T-helper 17 cell (primary cell): ENCODE data around the gene CD99L2. TPM values are rescaled to one million over a fixed set of nuclear protein-coding genes. Genes with fewer than 3 reads are reported as not detected.
"Not testable (repeated sequence)": the region's sequence is repeated elsewhere in the genome, so short reads cannot be mapped to it uniquely, and the experiment has no call there.

Experiments used
- ATAC-seq: fragments of 150-1000 bp; cut with Tn5 transposase; 2 replicates; pipeline ENCODE4 v1.10.0; 2021; ENCODE audit warnings: mild to moderate bottlenecking, moderate library complexity
- DNase-seq, 3 donors: peaks; one replicate each; pipeline versions ENCODE4 v3.0.0 to v3.0.0-alpha.2; 2020 to 2021
- H3K9me3 ChIP-seq: one replicate; pipeline ENCODE4 v1.7.0; 2013; ENCODE audit warnings: low read length, mild to moderate bottlenecking; ENCODE audit not compliant: control insufficient read depth, poor library complexity, severe bottlenecking
- H3K27ac Mint-ChIP-seq: one replicate; pipeline ENCODE4 v1.8.0; 2022; ENCODE audit warnings: mild to moderate bottlenecking, moderate library complexity, mixed read lengths
- H3K27me3 Mint-ChIP-seq: one replicate; pipeline ENCODE4 v1.8.0; 2022; ENCODE audit warnings: mixed read lengths
- H3K36me3 Mint-ChIP-seq: one replicate; pipeline ENCODE4 v1.8.0; 2022; ENCODE audit warnings: low read depth, mixed read lengths
- H3K4me1 Mint-ChIP-seq: one replicate; pipeline ENCODE4 v1.8.0; 2022; ENCODE audit warnings: mild to moderate bottlenecking, mixed read lengths
- H3K4me3 Mint-ChIP-seq: one replicate; pipeline ENCODE4 v1.8.0; 2022; ENCODE audit warnings: mild to moderate bottlenecking, moderate library complexity, mixed read lengths
- total RNA-seq, 4 donors: library from RNA in 2 of 4; stranded (reverse) in 2 of 4; gene quantifications; one replicate each; pipeline ENCODE4 v1.2.3 and lab custom pipeline; 2022 to 2026

The CD99L2 gene
- total RNA-seq, 2 donors from 2014 or later = 9.4 to 10.4 TPM

DNA sequence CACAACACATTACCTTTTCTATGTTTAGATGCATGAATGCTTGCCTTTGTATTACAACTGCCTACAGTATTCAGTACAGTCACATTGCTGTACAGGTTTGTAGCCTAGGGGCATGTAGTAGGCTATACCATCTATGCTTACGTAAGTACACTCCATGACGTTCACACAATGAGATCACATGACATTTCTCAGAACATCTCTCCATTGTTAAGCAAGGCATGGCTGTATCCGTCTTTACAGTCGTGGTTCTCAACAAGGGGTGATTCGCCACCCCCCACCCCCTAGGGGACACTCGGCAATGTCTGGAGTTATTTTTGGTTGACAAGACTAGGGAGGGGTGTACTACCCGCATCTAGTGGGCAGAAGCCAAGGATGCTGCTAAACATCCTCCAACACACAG is 12.1 kb downstream of the CD99L2 start:
- ATAC-seq (no peak), DNase-seq (no peak)
- Mint-ChIP-seq H3K27ac (no peak overlapping the region), H3K27me3 (no peaks in the 10 kb centered on the region), H3K4me3 (no peak overlapping the region), H3K4me1 (peaks cover 2% of the 10 kb centered on the region), H3K36me3 (no peaks in the 10 kb centered on the region)
- H3K9me3 ChIP-seq = no peaks in the 10 kb centered on the region

- Mint-ChIP-seq H3K36me3 (peaks cover 5% of the 10 kb centered on the region), H3K27ac (peak overlapping the region; percentile 79), H3K4me1 (peaks cover 15% of the 10 kb centered on the region), H3K27me3 (no peaks in the 10 kb centered on the region), H3K4me3 (peak overlapping the region; percentile 56)
- no peaks in the 10 kb centered on the region for H3K9me3 ChIP-seq
- ATAC-seq (no peak), DNase-seq (no peak)
Observed at GRCh38 chrX:150880808-150881165, 17.7 kb downstream of the CD99L2 start.

- DNase-seq (no peak), ATAC-seq (no peak)
- no peaks in the 10 kb centered on the region for H3K27me3 Mint-ChIP-seq
- peaks cover 5% of the 10 kb centered on the region for H3K36me3 Mint-ChIP-seq
- no peaks in the 10 kb centered on the region for H3K9me3 ChIP-seq
- peak overlapping the region; percentile 79 for H3K27ac Mint-ChIP-seq
- H3K4me3 Mint-ChIP-seq = peak overlapping the region; percentile 13
- peaks cover 15% of the 10 kb centered on the region for H3K4me1 Mint-ChIP-seq
Observed at GRCh38 chrX:150879855-150880807, 18.3 kb downstream of the CD99L2 start.

GRCh38 chrX:150875621-150876020 is 22.8 kb downstream of the CD99L2 start:
- not testable (repeated sequence) for H3K9me3 ChIP-seq, DNase-seq, H3K4me3 Mint-ChIP-seq, H3K27ac Mint-ChIP-seq, ATAC-seq, H3K36me3 Mint-ChIP-seq, H3K27me3 Mint-ChIP-seq
- H3K4me1 Mint-ChIP-seq = peaks cover 26% of the 10 kb centered on the region

GRCh38 chrX:150874448-150874847 is 24.0 kb downstream of the CD99L2 start:
- H3K27ac Mint-ChIP-seq = no peak overlapping the region
- H3K9me3 ChIP-seq = no peaks in the 10 kb centered on the region
- DNase-seq (no peak), ATAC-seq (no peak)
- no peaks in the 10 kb centered on the region for H3K27me3 Mint-ChIP-seq
- no peak overlapping the region for H3K4me3 Mint-ChIP-seq
- H3K4me1 Mint-ChIP-seq = peaks cover 24% of the 10 kb centered on the region
- peaks cover 7% of the 10 kb centered on the region for H3K36me3 Mint-ChIP-seq

DNA sequence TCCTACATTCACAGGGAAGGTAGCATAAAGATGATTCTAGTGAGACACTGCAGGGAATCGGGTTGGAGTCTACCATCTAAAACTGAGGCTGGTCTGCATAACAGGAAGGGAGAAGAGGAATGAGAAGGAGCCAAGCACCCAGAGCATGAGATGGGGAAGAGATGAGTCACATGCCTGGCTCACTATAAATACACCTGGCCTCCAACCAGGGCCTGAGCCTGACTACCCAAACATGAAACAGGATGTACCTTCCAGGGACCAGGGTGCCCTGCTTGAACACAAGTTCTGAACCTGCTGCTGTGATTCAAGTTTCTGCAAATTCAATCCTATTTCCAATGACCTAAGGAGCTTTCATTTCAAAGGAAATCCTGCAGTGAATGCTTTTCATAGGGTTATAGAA is 24.9 kb downstream of the CD99L2 start:
- H3K27ac Mint-ChIP-seq = no peak overlapping the region
- peaks cover 4% of the 10 kb centered on the region for H3K36me3 Mint-ChIP-seq
- DNase-seq (no peak), ATAC-seq (no peak)
- H3K4me3 Mint-ChIP-seq = no peak overlapping the region
- no peaks in the 10 kb centered on the region for H3K9me3 ChIP-seq
- no peaks in the 10 kb centered on the region for H3K27me3 Mint-ChIP-seq
- peaks cover 20% of the 10 kb centered on the region for H3K4me1 Mint-ChIP-seq

DNA sequence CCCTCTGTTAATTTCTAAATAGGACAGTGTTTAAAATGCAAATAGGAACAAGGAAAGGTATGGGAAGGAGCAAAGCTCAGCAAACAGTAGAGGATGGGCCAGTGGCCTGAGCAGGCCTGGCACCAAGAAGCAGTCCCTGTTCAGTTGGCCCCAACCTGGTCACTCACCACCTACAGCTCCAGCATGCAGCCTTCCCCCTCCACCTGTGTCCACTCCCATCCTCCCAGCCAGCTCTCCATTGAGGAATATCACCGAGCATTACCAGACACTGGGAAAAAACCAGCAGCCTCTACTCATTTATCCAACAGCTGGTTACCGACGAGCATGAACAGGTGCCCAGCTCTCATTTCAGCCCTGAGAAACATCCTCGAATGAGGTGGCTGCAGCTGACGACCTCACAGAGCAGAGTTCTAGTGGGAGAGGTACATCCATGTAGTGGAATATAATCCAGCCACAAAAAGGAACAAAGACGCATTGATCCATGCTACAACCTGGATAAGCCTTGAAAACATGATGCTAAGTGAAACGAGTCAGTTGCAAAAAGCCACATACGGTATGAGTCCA is 25.6 kb downstream of the CD99L2 start:
- Mint-ChIP-seq H3K4me1 (peaks cover 20% of the 10 kb centered on the region), H3K4me3 (no peak overlapping the region)
- DNase-seq = no peak

GRCh38 chrX:150871341-150871811 is 27.1 kb downstream of the CD99L2 start:
- DNase-seq (no peak), ATAC-seq (no peak)
- no peaks in the 10 kb centered on the region for H3K9me3 ChIP-seq
- peaks cover 20% of the 10 kb centered on the region for H3K4me1 Mint-ChIP-seq
- H3K4me3 Mint-ChIP-seq = no peak overlapping the region
- H3K27me3 Mint-ChIP-seq = no peaks in the 10 kb centered on the region
- H3K27ac Mint-ChIP-seq = no peak overlapping the region
- H3K36me3 Mint-ChIP-seq = peaks cover 4% of the 10 kb centered on the region

More for the DNA sequence above, 25.6 kb downstream of the CD99L2 start:
- no peak overlapping the region for H3K27ac Mint-ChIP-seq
- ATAC-seq = no peak
- peaks cover 4% of the 10 kb centered on the region for H3K36me3 Mint-ChIP-seq
- H3K27me3 Mint-ChIP-seq = no peaks in the 10 kb centered on the region
- H3K9me3 ChIP-seq = no peaks in the 10 kb centered on the region

- Mint-ChIP-seq H3K27ac (no peak overlapping the region), H3K4me1 (peaks cover 20% of the 10 kb centered on the region), H3K36me3 (peaks cover 2% of the 10 kb centered on the region), H3K27me3 (no peaks in the 10 kb centered on the region), H3K4me3 (no peak overlapping the region)
- no peak for DNase-seq
- H3K9me3 ChIP-seq = no peaks in the 10 kb centered on the region
- ATAC-seq = no peak
Observed at GRCh38 chrX:150870487-150871340, 27.8 kb downstream of the CD99L2 start.

- Mint-ChIP-seq H3K4me3 (no peak overlapping the region), H3K27ac (no peak overlapping the region), H3K27me3 (no peaks in the 10 kb centered on the region), H3K4me1 (peaks cover 20% of the 10 kb centered on the region), H3K36me3 (peaks cover 2% of the 10 kb centered on the region)
- no peaks in the 10 kb centered on the region for H3K9me3 ChIP-seq
- no peak for ATAC-seq
- DNase-seq = no peak
Observed at GRCh38 chrX:150870029-150870428, 28.4 kb downstream of the CD99L2 start.

DNA sequence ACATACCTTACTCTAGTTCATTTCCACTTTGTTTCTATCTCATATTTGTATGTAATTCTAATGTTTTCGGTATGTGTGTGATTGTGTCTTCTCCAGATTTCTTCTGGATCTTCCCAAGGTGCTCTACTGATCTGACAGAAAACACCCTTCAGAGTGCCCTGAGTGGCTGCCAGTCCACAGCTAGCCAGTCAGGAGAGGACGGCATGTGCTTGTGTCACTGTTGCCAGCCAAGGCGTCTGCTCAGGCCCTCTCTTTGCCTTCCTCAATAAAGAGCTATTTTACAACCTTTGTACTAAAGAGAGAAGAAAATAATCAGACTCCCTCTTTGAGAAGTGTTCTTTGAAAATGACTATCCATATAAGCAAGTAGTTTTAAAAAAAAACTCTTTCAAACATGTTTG is 29.0 kb downstream of the CD99L2 start:
- Mint-ChIP-seq H3K4me1 (peaks cover 16% of the 10 kb centered on the region), H3K36me3 (peaks cover 2% of the 10 kb centered on the region), H3K4me3 (no peak overlapping the region), H3K27ac (no peak overlapping the region), H3K27me3 (no peaks in the 10 kb centered on the region)
- ATAC-seq (no peak), DNase-seq (no peak)
- H3K9me3 ChIP-seq = no peaks in the 10 kb centered on the region

- no peaks in the 10 kb centered on the region for H3K27me3 Mint-ChIP-seq
- H3K4me1 Mint-ChIP-seq = peaks cover 12% of the 10 kb centered on the region
- H3K4me3 Mint-ChIP-seq = no peak overlapping the region
- DNase-seq = no peak
- peaks cover 2% of the 10 kb centered on the region for H3K36me3 Mint-ChIP-seq
- H3K27ac Mint-ChIP-seq = no peak overlapping the region
- no peaks in the 10 kb centered on the region for H3K9me3 ChIP-seq
- no peak for ATAC-seq
Observed at GRCh38 chrX:150868625-150869024, 29.8 kb downstream of the CD99L2 start.

GRCh38 chrX:150864127-150864526 is 34.3 kb downstream of the CD99L2 start:
- H3K27me3 Mint-ChIP-seq = no peaks in the 10 kb centered on the region
- H3K9me3 ChIP-seq = no peaks in the 10 kb centered on the region
- ATAC-seq = no peak
- no peak for DNase-seq
- H3K27ac Mint-ChIP-seq = no peak overlapping the region
- H3K4me1 Mint-ChIP-seq = no peaks in the 10 kb centered on the region
- no peaks in the 10 kb centered on the region for H3K36me3 Mint-ChIP-seq
- no peak overlapping the region for H3K4me3 Mint-ChIP-seq
